Mammary epithelial cell (primary cell): ENCODE measurements around the gene VSTM4.

ENCODE experiments used
- EZH2 ChIP-seq: IDR thresholded peaks from 2 replicates; pipeline ENCODE4 v1.6.1; 2012; ENCODE audit warnings: low read length, inconsistent platforms, borderline replicate concordance
- TF ChIP-seq, protein P1 (sequence below), 2 donors: IDR thresholded peaks in 1 of 2; conservative IDR thresholded peaks in 1 of 2; 2 replicates each; pipeline ENCODE4 v1.5.1; 2011 to 2012; ENCODE audit warnings: inconsistent platforms in 2 of 2, low read length in 2 of 2, mild to moderate bottlenecking in 2 of 2, control low read depth in 1 of 2, low read depth in 1 of 2; ENCODE audit not compliant: insufficient read depth in 1 of 2; ENCODE audit errors: extremely low read depth in 1 of 2

DNA sequence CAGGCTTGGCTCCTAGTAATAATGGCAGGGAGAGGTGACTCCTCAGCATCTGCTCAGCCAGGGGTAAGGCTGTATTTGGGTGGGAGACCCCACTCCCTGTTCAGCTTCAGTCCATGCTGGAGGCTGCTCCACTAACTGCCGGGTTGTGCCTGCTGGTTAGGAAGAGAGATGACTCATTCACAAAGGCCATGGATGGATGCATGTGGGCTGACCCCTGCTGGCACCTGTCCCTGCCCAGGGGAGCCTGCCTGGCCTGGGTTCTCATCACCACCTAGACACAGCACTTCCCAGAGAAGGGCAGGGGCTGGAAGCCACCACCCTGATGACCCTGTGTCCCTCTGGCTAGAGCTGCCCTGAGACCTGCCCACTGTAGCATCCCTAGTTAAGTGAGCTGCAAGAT, 59.0 kb downstream of the VSTM4 start:
- TF ChIP-seq, protein P1, sequence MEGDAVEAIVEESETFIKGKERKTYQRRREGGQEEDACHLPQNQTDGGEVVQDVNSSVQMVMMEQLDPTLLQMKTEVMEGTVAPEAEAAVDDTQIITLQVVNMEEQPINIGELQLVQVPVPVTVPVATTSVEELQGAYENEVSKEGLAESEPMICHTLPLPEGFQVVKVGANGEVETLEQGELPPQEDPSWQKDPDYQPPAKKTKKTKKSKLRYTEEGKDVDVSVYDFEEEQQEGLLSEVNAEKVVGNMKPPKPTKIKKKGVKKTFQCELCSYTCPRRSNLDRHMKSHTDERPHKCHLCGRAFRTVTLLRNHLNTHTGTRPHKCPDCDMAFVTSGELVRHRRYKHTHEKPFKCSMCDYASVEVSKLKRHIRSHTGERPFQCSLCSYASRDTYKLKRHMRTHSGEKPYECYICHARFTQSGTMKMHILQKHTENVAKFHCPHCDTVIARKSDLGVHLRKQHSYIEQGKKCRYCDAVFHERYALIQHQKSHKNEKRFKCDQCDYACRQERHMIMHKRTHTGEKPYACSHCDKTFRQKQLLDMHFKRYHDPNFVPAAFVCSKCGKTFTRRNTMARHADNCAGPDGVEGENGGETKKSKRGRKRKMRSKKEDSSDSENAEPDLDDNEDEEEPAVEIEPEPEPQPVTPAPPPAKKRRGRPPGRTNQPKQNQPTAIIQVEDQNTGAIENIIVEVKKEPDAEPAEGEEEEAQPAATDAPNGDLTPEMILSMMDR (conservative IDR thresholded peaks at IDR 0.05 in 1 of 2, IDR thresholded peaks at IDR 0.05 in 1 of 2; ENCODE audit: extremely low read depth in 1 of 2, insufficient read depth in 1 of 2, low read depth in 1 of 2, low read length in 2 of 2): no peak
- no peak for TF ChIP-seq EZH2
